GM12878 (cell line): ENCODE measurements around the gene FBN2. TPM values are rescaled to one million over a fixed set of nuclear protein-coding genes. Genes with fewer than 3 reads are reported as not detected.

ENCODE experiments used
- ATAC-seq: fragments of 200-7000 bp; cut with Tn5 transposase; 3 replicates; pipeline ENCODE4 v1.9.1; 2020; ENCODE audit warnings: mild to moderate bottlenecking, moderate library complexity
- BruUV-seq: library from RNA; stranded (reverse); fragments of 400-500 nt; replicated peaks from 2 replicates; lab custom pipeline; 2021; lab: Mats Ljungman, UMichigan
- CTCF ChIA-PET: fragments of 300-600 bp; sonication (Branson Sonifier 250); formaldehyde crosslinking; extraction: SDS; loops from one replicate; lab custom pipeline; 2021; ENCODE audit warnings: inconsistent platforms; lab: Yijun Ruan, JAX
- POLR2A ChIA-PET: fragments of 350-600 bp; formaldehyde crosslinking; extraction: SDS; loops from one replicate; lab custom pipeline; 2021; ENCODE audit warnings: inconsistent platforms; lab: Charles Lee
- RAD21 ChIA-PET: fragments of 300-600 bp; sonication (Branson Sonifier 250); formaldehyde crosslinking; loops from one replicate; lab custom pipeline; 2023; ENCODE audit warnings: antibody characterized with exemption; ENCODE audit not compliant: unreplicated experiment; lab: Charles Lee
- SMC1A ChIA-PET: fragments of 300-600 bp; sonication (Branson Sonifier 250); formaldehyde crosslinking; loops from one replicate; lab custom pipeline; 2023; ENCODE audit not compliant: unreplicated experiment, uncharacterized antibody; lab: Charles Lee
- DNase-seq: peaks from one replicate; pipeline ENCODE4 v3.0.0-alpha.2; 2011; ENCODE audit warnings: low read depth, low spot score
- FAIRE-seq: peaks from 3 replicates; lab custom pipeline; 2011; peaks lifted over from hg19 to GRCh38; lab: Jason Lieb, UNC
- H2AFZ ChIP-seq: 2 replicates; pipeline ENCODE4 v1.6.0; 2011; ENCODE audit warnings: low read depth, low read length, control low read depth; ENCODE audit not compliant: control insufficient read depth
- H3K27ac ChIP-seq: 2 replicates; pipeline ENCODE4 v1.5.1; 2011; ENCODE audit warnings: control low read depth; ENCODE audit not compliant: control insufficient read depth, insufficient read depth
- H3K27me3 ChIP-seq, 2 experiments: replicated peaks in 1 of 2; 2 replicates each; pipeline versions ENCODE4 v1.6.0 to v1.6.1; 2011; ENCODE audit warnings: low read length in 1 of 2; ENCODE audit not compliant: control insufficient read depth in 2 of 2, insufficient read depth in 2 of 2
- H3K36me3 ChIP-seq, 2 experiments: 2 replicates each; pipeline ENCODE4 v1.5.1; 2011; ENCODE audit warnings: low read length in 1 of 2; ENCODE audit not compliant: control insufficient read depth in 2 of 2, insufficient read depth in 2 of 2
- H3K4me1 ChIP-seq: 2 replicates; pipeline ENCODE4 v1.6.1; 2011; ENCODE audit warnings: mild to moderate bottlenecking, low read length, moderate library complexity, mixed read lengths; ENCODE audit not compliant: control insufficient read depth, insufficient read depth
- H3K4me2 ChIP-seq: 2 replicates; pipeline ENCODE4 v1.6.0; 2011; ENCODE audit warnings: control low read depth; ENCODE audit not compliant: control insufficient read depth, insufficient read depth
- H3K4me3 ChIP-seq: fragments of 200-600 bp; sonication (generic); 2 replicates; pipeline ENCODE4 v1.5.1; 2016
- H3K79me2 ChIP-seq: 2 replicates; pipeline ENCODE4 v1.6.0; 2011; ENCODE audit warnings: low read length; ENCODE audit not compliant: control insufficient read depth, insufficient read depth
- H3K9ac ChIP-seq: 2 replicates; pipeline ENCODE4 v1.8.0; 2011; ENCODE audit warnings: low read length, control low read depth, mixed read lengths; ENCODE audit not compliant: control insufficient read depth, insufficient read depth
- H3K9me3 ChIP-seq: replicated peaks from 3 replicates; pipeline ENCODE4 v1.5.1; 2011; ENCODE audit warnings: mild to moderate bottlenecking, low read length; ENCODE audit not compliant: control insufficient read depth, insufficient read depth
- H4K20me1 ChIP-seq: 2 replicates; pipeline ENCODE4 v1.6.0; 2011; ENCODE audit not compliant: control insufficient read depth, insufficient read depth
- BCLAF1 ChIP-seq: fragments of 450-650 bp; IDR thresholded peaks from 2 replicates; pipeline ENCODE4 v1.6.1; 2017; ENCODE audit warnings: antibody characterized with exemption, mild to moderate bottlenecking, moderate library complexity
- CBX3 ChIP-seq: fragments of 200-600 bp; sonication (generic); IDR thresholded peaks from 2 replicates; pipeline ENCODE4 v1.6.1; 2016; ENCODE audit warnings: low read depth, borderline replicate concordance
- CHD2 ChIP-seq: IDR thresholded peaks from 2 replicates; pipeline ENCODE4 v1.6.1; 2011; ENCODE audit warnings: low read depth, low read length, improper control_type of control experiment, borderline replicate concordance
- CREB1 ChIP-seq: IDR thresholded peaks from 2 replicates; pipeline ENCODE4 v1.6.1; 2012; ENCODE audit warnings: low read depth, mild to moderate bottlenecking, inconsistent platforms
- ESRRA ChIP-seq: IDR thresholded peaks from 2 replicates; pipeline ENCODE4 v1.6.1; 2012; ENCODE audit warnings: mild to moderate bottlenecking, low read length, improper control_type of control experiment
- PKNOX1 ChIP-seq: fragments of 450-650 bp; IDR thresholded peaks from 2 replicates; pipeline ENCODE4 v1.6.1; 2016; ENCODE audit warnings: mild to moderate bottlenecking
- RAD51 ChIP-seq: fragments of 450-650 bp; IDR thresholded peaks from 2 replicates; pipeline ENCODE4 v1.6.1; 2016; ENCODE audit warnings: moderate library complexity, mild to moderate bottlenecking, inconsistent platforms
- RUNX3 ChIP-seq: IDR thresholded peaks from 2 replicates; pipeline ENCODE4 v1.6.1; 2012; ENCODE audit warnings: low read length, inconsistent platforms
- SIN3A ChIP-seq: IDR thresholded peaks from 2 replicates; pipeline ENCODE4 v1.6.1; 2012; ENCODE audit warnings: low read depth, low read length, improper control_type of control experiment
- TAF1 ChIP-seq: IDR thresholded peaks from 2 replicates; pipeline ENCODE4 v1.6.1; 2011; ENCODE audit warnings: mild to moderate bottlenecking, low read depth, low read length, borderline replicate concordance
- ZNF207 ChIP-seq: fragments of 450-650 bp; IDR thresholded peaks from 2 replicates; pipeline ENCODE4 v1.6.1; 2014; ENCODE audit warnings: antibody characterized with exemption, mild to moderate bottlenecking, borderline replicate concordance
- WGBS: methylation state at CpG from one replicate; pipeline ENCODE4 v1.1.6; 2016; ENCODE audit warnings: low lambda C conversion rate; ENCODE audit not compliant: insufficient replicate concordance, insufficient coverage; ENCODE audit errors: missing lambda C conversion rate; 5-methylcytosine and 5-hydroxymethylcytosine counted together
- in situ Hi-C: fragments of 300-500 bp; cut with MboI; formaldehyde crosslinking; loops from 9 replicates; pipeline ENCODE4 v1.14.3; 2018; ENCODE audit warnings: mixed read lengths
- intact Hi-C: fragments of 100-400 bp; cut with micrococcal nuclease; formaldehyde crosslinking; loops from one replicate; pipeline ENCODE4 v1.14.2; 2022; ENCODE audit not compliant: unreplicated experiment
- polyA plus RNA-seq, 11 experiments: library from polyadenylated mRNA; depleted of rRNA in 4 of 11; unstranded in 6 of 11; stranded (reverse) in 5 of 11; fragments of >200 nt; fragmentation: Nextera tagmentation in 4 of 11; fragmentation: Illumina TruSeq in 1 of 11; extraction: Ambion mirVana in 4 of 11; extraction: Trizol in 1 of 11; gene quantifications; 1 replicate in 1 of 11; 2 replicates in 10 of 11; pipeline versions ENCODE4 v1.2.1 to v1.2.3, GENCODE V29; 2011 to 2016; ENCODE audit warnings: inconsistent platforms in 2 of 11, missing spikeins in 2 of 11, low read depth in 1 of 11
- total RNA-seq, 4 experiments: library from RNA; depleted of rRNA in 3 of 4; stranded (reverse); fragments of >200 nt in 3 of 4; fragmentation: Illumina TruSeq in 1 of 4; extraction: Trizol in 1 of 4; gene quantifications; 2 replicates each; pipeline versions ENCODE4 v1.2.1 to v1.2.3, GENCODE V29; 2013 to 2021

FBN2 gene
- total and polyA plus RNA-seq, 10 of the 15 experiments (the other 5 are each of a cell fraction or from before 2014, with no cell fraction given), result 0.01 to 0.98 (median 0.10) TPM; not detected in 3

GRCh38 chr5:128287740-128288139 is 250.3 kb downstream of the FBN2 start:
- Histone ChIP-seq H3K79me2 (no peaks in the 10 kb centered on the region), H3K9me3 (no peaks in the 10 kb centered on the region), H4K20me1 (no peaks in the 10 kb centered on the region), H3K4me2 (no peak overlapping the region), H3K36me3 (no peaks in the 10 kb centered on the region), H3K27ac (no peak overlapping the region), H2AFZ (no peak overlapping the region), H3K9ac (no peak overlapping the region), H3K4me1 (no peaks in the 10 kb centered on the region), H3K4me3 (no peak overlapping the region), H3K27me3 (no peaks in the 10 kb centered on the region)
- ChIA-PET SMC1A (interaction anchor here (1.3 kb wide), 1 partner anchor 25 kb away, joined by 4 read pairs; no protein-coding TSS in a partner anchor), RAD21 (no interaction called here), POLR2A (no interaction called here), CTCF (interaction anchor here (0.7 kb wide), 1 partner anchor 1483 kb away, joined by 3 read pairs; no protein-coding TSS in a partner anchor)
- TF ChIP-seq CHD2, result no peak
- TF ChIP-seq RAD51, result no peak
- TF ChIP-seq CREB1, result no peak
- TF ChIP-seq ESRRA, result no peak
- no peak for TF ChIP-seq CBX3
- no peak for TF ChIP-seq ZNF207
- no peak for TF ChIP-seq RUNX3
- no peak for TF ChIP-seq SIN3A
- no peak for TF ChIP-seq BCLAF1
- no peak for TF ChIP-seq TAF1
- TF ChIP-seq PKNOX1, result no peak
- intact Hi-C loops (no loop called here), in situ Hi-C loops (no loop called here)
- no peak for DNase-seq
- FAIRE-seq, result no peak
- 0% methylated on average over 2 of the region's 2 CpGs for WGBS
- BruUV-seq, result no TSS peak
- ATAC-seq, result no peak
